ENCODE measurements around the gene TM9SF3.
"Not testable (repeated sequence)": the region's sequence is repeated elsewhere in the genome, so short reads cannot be mapped to it uniquely, and the experiment has no call there.

Gene TM9SF3

DNA sequence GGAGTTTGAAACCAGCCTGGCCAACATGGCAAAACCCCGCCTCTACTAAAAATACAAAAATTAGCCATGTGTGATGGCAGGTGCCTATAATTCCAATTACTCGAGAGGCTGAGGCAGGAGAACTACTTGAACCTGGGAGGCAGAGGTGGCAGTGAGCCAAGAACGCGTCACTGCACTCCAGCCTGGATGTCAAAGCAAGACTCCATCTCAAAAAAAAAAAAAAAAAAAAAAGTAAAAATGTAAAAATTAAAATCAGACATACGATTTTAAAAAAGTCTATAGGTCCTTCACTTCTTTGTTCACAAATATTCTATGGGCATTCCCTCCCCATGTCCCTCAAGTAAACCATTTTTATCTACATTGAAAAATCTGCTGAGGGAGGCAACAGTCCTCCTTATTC is 38.2 kb downstream of the TM9SF3 start:
- Histone ChIP-seq H3K4me3 (ENCODE audit: low read length) (no peak overlapping the region), H3F3A (ENCODE audit: control insufficient read depth, insufficient read depth) (no peaks in the 10 kb centered on the region), H4K20me1 (ENCODE audit: control insufficient read depth, insufficient read depth, low read depth, low read length) (no peaks in the 10 kb centered on the region), H3K27ac (ENCODE audit: low read depth, low read length) (no peak overlapping the region), H3K36me3 (ENCODE audit: control insufficient read depth, low read length) (peaks cover 83% of the 10 kb centered on the region), H3K79me2 (ENCODE audit: control insufficient read depth, low read length) (no peaks in the 10 kb centered on the region; the same call in 1 of the 2 replicates), H3K9me3 (ENCODE audit: control insufficient read depth, insufficient read depth, low read length) (no peaks in the 10 kb centered on the region), H3K4me1 (ENCODE audit: control insufficient read depth, low read length) (no peaks in the 10 kb centered on the region), H3K27me3 (ENCODE audit: control insufficient read depth, low read length) (no peaks in the 10 kb centered on the region), H3K4me2 (ENCODE audit: low read length) (no peak overlapping the region), H3K9me2 (replicated peaks; ENCODE audit: control insufficient read depth, low read length) (no peaks in the 10 kb centered on the region)
- TF ChIP-seq EZH2phosphoT487 (IDR thresholded peaks at IDR 0.05; ENCODE audit: borderline replicate concordance, low read length) (no peak), CTCF (IDR thresholded peaks at IDR 0.05; ENCODE audit: low read depth, low read length, poor library complexity, severe bottlenecking) (no peak)

DNA sequence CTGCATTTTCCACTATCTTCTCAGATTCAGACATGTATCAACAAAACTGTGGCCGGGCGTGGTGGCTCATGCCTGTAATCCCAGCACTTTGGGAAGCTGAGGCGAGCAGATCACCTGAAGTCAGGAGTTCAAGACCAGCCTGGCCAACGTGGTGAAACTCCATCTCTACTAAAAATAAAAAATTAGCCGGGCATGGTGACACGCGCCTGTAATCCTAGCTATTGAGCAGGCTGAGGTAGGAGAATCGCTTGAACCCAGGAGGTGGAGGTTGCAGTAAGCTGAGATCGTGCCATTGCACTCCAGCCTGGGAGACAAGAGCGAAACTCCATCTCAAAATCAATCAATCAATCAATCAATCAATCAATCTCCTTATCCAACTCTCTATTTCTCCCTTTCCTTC is 41.3 kb downstream of the TM9SF3 start:
- H3K9me2 ChIP-seq (replicated peaks; ENCODE audit: control insufficient read depth, low read length); H3K79me2 ChIP-seq (ENCODE audit: control insufficient read depth, low read length); H4K20me1 ChIP-seq (ENCODE audit: control insufficient read depth, insufficient read depth, low read depth, low read length); H3K4me2 ChIP-seq (ENCODE audit: low read length); H3F3A ChIP-seq (ENCODE audit: control insufficient read depth, insufficient read depth); H3K9me3 ChIP-seq (ENCODE audit: control insufficient read depth, insufficient read depth, low read length); H3K4me1 ChIP-seq (ENCODE audit: control insufficient read depth, low read length); H3K4me3 ChIP-seq (ENCODE audit: low read length); H3K27ac ChIP-seq (ENCODE audit: low read depth, low read length); H3K27me3 ChIP-seq (ENCODE audit: control insufficient read depth, low read length): not testable (repeated sequence)
- peaks cover 74% of the 10 kb centered on the region for H3K36me3 ChIP-seq (ENCODE audit: control insufficient read depth, low read length)

DNA sequence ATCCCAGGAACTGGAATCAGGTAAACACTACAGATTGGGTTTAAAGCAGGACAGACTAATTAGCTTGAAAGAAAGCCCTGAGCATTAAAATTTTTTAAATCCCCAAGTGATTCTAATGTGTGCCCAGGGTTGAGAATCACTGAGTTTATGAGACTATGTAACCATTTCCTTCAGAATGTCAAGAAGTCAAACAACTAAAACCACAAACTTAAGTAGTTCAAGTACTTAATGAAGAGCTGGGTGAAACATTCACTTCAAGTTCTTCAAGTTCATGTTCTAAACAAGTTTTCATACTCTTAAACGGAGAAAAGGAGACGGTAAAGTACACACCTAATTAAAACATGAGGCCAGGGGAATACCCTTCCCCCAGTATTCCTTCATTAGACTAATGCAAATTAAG is 44.9 kb downstream of the TM9SF3 start:
- H3K9me2 ChIP-seq (replicated peaks; ENCODE audit: control insufficient read depth, low read length): no peaks in the 10 kb centered on the region
- H3K36me3 ChIP-seq (ENCODE audit: control insufficient read depth, low read length): peaks cover 56% of the 10 kb centered on the region
- no peaks in the 10 kb centered on the region for H3K27me3 ChIP-seq (ENCODE audit: control insufficient read depth, low read length)
- peaks cover under 1% of the 10 kb centered on the region; the same call in 1 of the 2 replicates for H3K4me1 ChIP-seq (ENCODE audit: control insufficient read depth, low read length)
- H4K20me1 ChIP-seq (ENCODE audit: control insufficient read depth, insufficient read depth, low read depth, low read length): no peaks in the 10 kb centered on the region
- H3K27ac ChIP-seq (ENCODE audit: low read depth, low read length): no peak overlapping the region
- no peak for TF ChIP-seq CTCF (IDR thresholded peaks at IDR 0.05; ENCODE audit: low read depth, low read length, poor library complexity, severe bottlenecking)
- TF ChIP-seq EZH2phosphoT487 (IDR thresholded peaks at IDR 0.05; ENCODE audit: borderline replicate concordance, low read length): no peak
- peaks cover 8% of the 10 kb centered on the region; the same call in 1 of the 2 replicates for H3F3A ChIP-seq (ENCODE audit: control insufficient read depth, insufficient read depth)
- H3K4me2 ChIP-seq (ENCODE audit: low read length): no peak overlapping the region
- H3K79me2 ChIP-seq (ENCODE audit: control insufficient read depth, low read length): no peaks in the 10 kb centered on the region; the same call in none of the 2 replicates
- H3K4me3 ChIP-seq (ENCODE audit: low read length): no peak overlapping the region
- no peaks in the 10 kb centered on the region for H3K9me3 ChIP-seq (ENCODE audit: control insufficient read depth, insufficient read depth, low read length)

- TF ChIP-seq CTCF (IDR thresholded peaks at IDR 0.05; ENCODE audit: low read depth, low read length, poor library complexity, severe bottlenecking) (no peak), EZH2phosphoT487 (IDR thresholded peaks at IDR 0.05; ENCODE audit: borderline replicate concordance, low read length) (no peak)
- H3K36me3 ChIP-seq (ENCODE audit: control insufficient read depth, low read length): peaks cover 45% of the 10 kb centered on the region
- no peaks in the 10 kb centered on the region for H3K9me2 ChIP-seq (replicated peaks; ENCODE audit: control insufficient read depth, low read length)
- H3F3A ChIP-seq (ENCODE audit: control insufficient read depth, insufficient read depth): peaks cover 11% of the 10 kb centered on the region; the same call in 1 of the 2 replicates
- peaks cover 15% of the 10 kb centered on the region for H3K4me1 ChIP-seq (ENCODE audit: control insufficient read depth, low read length)
- no peak overlapping the region for H3K27ac ChIP-seq (ENCODE audit: low read depth, low read length)
- H3K4me3 ChIP-seq (ENCODE audit: low read length): no peak overlapping the region
- H4K20me1 ChIP-seq (ENCODE audit: control insufficient read depth, insufficient read depth, low read depth, low read length): no peaks in the 10 kb centered on the region
- no peaks in the 10 kb centered on the region for H3K9me3 ChIP-seq (ENCODE audit: control insufficient read depth, insufficient read depth, low read length)
- no peaks in the 10 kb centered on the region for H3K27me3 ChIP-seq (ENCODE audit: control insufficient read depth, low read length)
- no peak overlapping the region for H3K4me2 ChIP-seq (ENCODE audit: low read length)
- peaks cover 14% of the 10 kb centered on the region for H3K79me2 ChIP-seq (ENCODE audit: control insufficient read depth, low read length)
Observed at GRCh38 chr10:96540240-96540639, 46.6 kb downstream of the TM9SF3 start.
